Measurements from ENCODE around the gene EEF2K.

- TF ChIP-seq ZNF274 (IDR thresholded peaks at IDR 0.05; ENCODE audit: low read depth, low read length) (no peak), YY1 (IDR thresholded peaks at IDR 0.05; ENCODE audit: insufficient read depth, insufficient read length) (no peak), SUZ12 (IDR thresholded peaks at IDR 0.05; ENCODE audit: extremely low read depth, insufficient read depth, insufficient read length) (no peak)
Observed at GRCh38 chr16:22161999-22162655, 44.0 kb upstream of the EEF2K start, which contains the start of gene SDR42E2.

Measured in NT2/D1 (cell line).